Stimulated activated CD8-positive, alpha-beta memory T cell treated with anti-CD3 and anti-CD28 coated beads, Interleukin-2, amount 100 ng/mL, for 48 hours (primary cell): ENCODE data around the gene FPR1.

Experiments
- DNase-seq, 2 donors: peaks; one replicate each; pipeline ENCODE4 v3.0.0-alpha.2; 2020; ENCODE audit warnings: low read depth in 2 of 2

The FPR1 gene

GRCh38 chr19:51751655-51752054 lies at the start of gene FPR1:
FPR1 (minus strand) TSS chr19:51751878; CDS start chr19:51746994, 4,884 bp downstream.
- no peak for DNase-seq

GRCh38 chr19:51800473-51801244 lies 49.0 kb upstream of the FPR1 start:
- no peak for DNase-seq

- DNase-seq: no peak
Observed at GRCh38 chr19:51799774-51800472, 48.2 kb upstream of the FPR1 start.

GRCh38 chr19:51799034-51799773 lies 47.5 kb upstream of the FPR1 start:
- DNase-seq: no peak

GRCh38 chr19:51798062-51798461 lies 46.4 kb upstream of the FPR1 start:
- no peak for DNase-seq

- DNase-seq: no peak
Observed at GRCh38 chr19:51797480-51797879, 45.8 kb upstream of the FPR1 start.

GRCh38 chr19:51796195-51796679 lies 44.6 kb upstream of the FPR1 start:
- DNase-seq: no peak

- no peak for DNase-seq
Observed at GRCh38 chr19:51794885-51795490, 43.3 kb upstream of the FPR1 start, which contains the start of gene FPR3. FPR3 (plus strand) TSS chr19:51795157; CDS start chr19:51823749, 28,592 bp downstream.

GRCh38 chr19:51793994-51794393 lies 42.3 kb upstream of the FPR1 start:
- DNase-seq: no peak

- no peak for DNase-seq
Observed at GRCh38 chr19:51792932-51793331, 41.3 kb upstream of the FPR1 start.

- no peak for DNase-seq
Observed at GRCh38 chr19:51789061-51789795, 37.5 kb upstream of the FPR1 start.

- no peak for DNase-seq
Observed at GRCh38 chr19:51788029-51788428, 36.4 kb upstream of the FPR1 start.

GRCh38 chr19:51786646-51787494 lies 35.2 kb upstream of the FPR1 start:
- DNase-seq: no peak

GRCh38 chr19:51784922-51785690 lies 33.4 kb upstream of the FPR1 start:
- DNase-seq: peak; percentile 14 to 26

GRCh38 chr19:51784109-51784785 lies 32.6 kb upstream of the FPR1 start:
- no peak for DNase-seq

- DNase-seq: no peak
Observed at GRCh38 chr19:51783372-51783771, 31.7 kb upstream of the FPR1 start.

- DNase-seq: no peak
Observed at GRCh38 chr19:51781999-51782398, 30.3 kb upstream of the FPR1 start.

GRCh38 chr19:51780270-51780669 lies 28.6 kb upstream of the FPR1 start:
- DNase-seq: no peak

- DNase-seq: no peak
Observed at GRCh38 chr19:51779703-51780102, 28.0 kb upstream of the FPR1 start.
